MCF 10A (cell line): Measurements from ENCODE around the gene TECR. TPM values are rescaled to one million over a fixed set of nuclear protein-coding genes. Genes with fewer than 3 reads are reported as not detected.

Experiments used
- BruUV-seq: library from RNA; stranded (reverse); fragments of 400-500 nt; replicated peaks from 2 replicates; lab custom pipeline; 2021; lab: Mats Ljungman, UMichigan
- CTCF ChIA-PET: fragments of 300-600 bp; sonication (Branson Sonifier 250); formaldehyde crosslinking; extraction: SDS; loops from one replicate; lab custom pipeline; 2021; ENCODE audit warnings: antibody characterized with exemption, inconsistent platforms; lab: Yijun Ruan, JAX
- POLR2A ChIA-PET: fragments of 300-600, 350-650 bp; sonication (Branson Sonifier 250); formaldehyde crosslinking; extraction: SDS; loops from one replicate; lab custom pipeline; 2020; ENCODE audit warnings: antibody characterized with exemption, inconsistent platforms; lab: Yijun Ruan, JAX
- DNase-seq: peaks from one replicate; pipeline ENCODE4 v3.0.0-alpha.2; 2018; ENCODE audit not compliant: unreplicated experiment
- H3K27ac Mint-ChIP-seq: one replicate; pipeline ENCODE4 v1.8.0; 2022; ENCODE audit warnings: mild to moderate bottlenecking, low read depth, mixed read lengths; ENCODE audit not compliant: unreplicated experiment
- H3K27me3 Mint-ChIP-seq: one replicate; pipeline ENCODE4 v1.8.0; 2022; ENCODE audit warnings: mixed read lengths; ENCODE audit not compliant: insufficient read depth, unreplicated experiment
- H3K36me3 Mint-ChIP-seq: one replicate; pipeline ENCODE4 v1.8.0; 2022; ENCODE audit warnings: mild to moderate bottlenecking, moderate library complexity, mixed read lengths; ENCODE audit not compliant: insufficient read depth, unreplicated experiment
- H3K4me1 Mint-ChIP-seq: one replicate; pipeline ENCODE4 v1.8.0; 2022; ENCODE audit warnings: mixed read lengths; ENCODE audit not compliant: insufficient read depth, unreplicated experiment
- H3K4me3 Mint-ChIP-seq: one replicate; pipeline ENCODE4 v1.8.0; 2022; ENCODE audit warnings: mild to moderate bottlenecking, moderate library complexity, mixed read lengths; ENCODE audit not compliant: unreplicated experiment
- H3K9me3 Mint-ChIP-seq: one replicate; pipeline ENCODE4 v1.8.0; 2022; ENCODE audit warnings: mixed read lengths; ENCODE audit not compliant: unreplicated experiment
- intact Hi-C: fragments of 100-400 bp; cut with micrococcal nuclease; formaldehyde crosslinking; loops from 2 replicates; pipeline ENCODE4 v1.14.1; 2022
- total RNA-seq: library from RNA; stranded (reverse); gene quantifications from 2 replicates; pipeline ENCODE4 v1.2.3, GENCODE V29; 2022
- TF ChIP-seq, protein P1 (sequence below): fragments of 200-600 bp; IDR thresholded peaks from one replicate; pipeline ENCODE4 v1.8.0; 2022; ENCODE audit warnings: antibody characterized with exemption, mild to moderate bottlenecking; ENCODE audit not compliant: unreplicated experiment

Gene TECR
- total RNA-seq, 1 experiment from 2014 or later = 106 TPM

DNA sequence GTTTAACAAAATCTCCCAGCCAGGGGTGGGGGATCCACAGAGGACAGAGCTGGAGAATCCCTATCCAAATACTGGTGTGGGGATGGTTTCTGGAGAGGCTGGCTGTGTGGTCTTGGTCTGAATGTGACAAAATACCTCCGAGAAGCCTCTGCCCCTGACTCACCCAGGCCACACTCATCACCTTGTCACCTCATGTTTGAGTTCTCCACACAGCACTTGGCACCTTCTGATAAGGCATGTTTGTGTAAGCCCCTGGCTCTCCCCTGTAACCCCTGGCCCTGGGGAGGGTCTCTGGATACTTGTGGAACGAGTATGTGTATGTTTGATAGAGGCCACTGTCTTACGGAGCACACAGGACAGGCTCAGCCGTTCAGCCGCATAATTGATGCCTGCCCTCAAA is 14.7 kb downstream of the TECR start:
- H3K4me3 Mint-ChIP-seq = no peak overlapping the region
- ChIA-PET POLR2A (interaction anchor here (1.2 to 2.5 kb wide), 5 partner anchors 10 to 49 kb away, joined by 3 to 10 read pairs (median 8); partner anchors contain the start of genes DNAJB1 and GIPC1), CTCF (interaction anchor here (0.6 to 1.0 kb wide), 3 partner anchors 12 to 1398 kb away, joined by 3 to 4 read pairs (median 3); no protein-coding TSS in a partner anchor)
- TF ChIP-seq, protein P1, sequence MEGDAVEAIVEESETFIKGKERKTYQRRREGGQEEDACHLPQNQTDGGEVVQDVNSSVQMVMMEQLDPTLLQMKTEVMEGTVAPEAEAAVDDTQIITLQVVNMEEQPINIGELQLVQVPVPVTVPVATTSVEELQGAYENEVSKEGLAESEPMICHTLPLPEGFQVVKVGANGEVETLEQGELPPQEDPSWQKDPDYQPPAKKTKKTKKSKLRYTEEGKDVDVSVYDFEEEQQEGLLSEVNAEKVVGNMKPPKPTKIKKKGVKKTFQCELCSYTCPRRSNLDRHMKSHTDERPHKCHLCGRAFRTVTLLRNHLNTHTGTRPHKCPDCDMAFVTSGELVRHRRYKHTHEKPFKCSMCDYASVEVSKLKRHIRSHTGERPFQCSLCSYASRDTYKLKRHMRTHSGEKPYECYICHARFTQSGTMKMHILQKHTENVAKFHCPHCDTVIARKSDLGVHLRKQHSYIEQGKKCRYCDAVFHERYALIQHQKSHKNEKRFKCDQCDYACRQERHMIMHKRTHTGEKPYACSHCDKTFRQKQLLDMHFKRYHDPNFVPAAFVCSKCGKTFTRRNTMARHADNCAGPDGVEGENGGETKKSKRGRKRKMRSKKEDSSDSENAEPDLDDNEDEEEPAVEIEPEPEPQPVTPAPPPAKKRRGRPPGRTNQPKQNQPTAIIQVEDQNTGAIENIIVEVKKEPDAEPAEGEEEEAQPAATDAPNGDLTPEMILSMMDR = no peak
- no TSS peak for BruUV-seq
- peaks cover 11% of the 10 kb centered on the region for H3K4me1 Mint-ChIP-seq
- peak overlapping the region; percentile 7 for H3K27ac Mint-ChIP-seq
- H3K9me3 Mint-ChIP-seq = no peaks in the 10 kb centered on the region
- intact Hi-C loops = no loop called here
- H3K27me3 Mint-ChIP-seq = no peaks in the 10 kb centered on the region
- H3K36me3 Mint-ChIP-seq = peaks cover 28% of the 10 kb centered on the region
- DNase-seq = no peak

DNA sequence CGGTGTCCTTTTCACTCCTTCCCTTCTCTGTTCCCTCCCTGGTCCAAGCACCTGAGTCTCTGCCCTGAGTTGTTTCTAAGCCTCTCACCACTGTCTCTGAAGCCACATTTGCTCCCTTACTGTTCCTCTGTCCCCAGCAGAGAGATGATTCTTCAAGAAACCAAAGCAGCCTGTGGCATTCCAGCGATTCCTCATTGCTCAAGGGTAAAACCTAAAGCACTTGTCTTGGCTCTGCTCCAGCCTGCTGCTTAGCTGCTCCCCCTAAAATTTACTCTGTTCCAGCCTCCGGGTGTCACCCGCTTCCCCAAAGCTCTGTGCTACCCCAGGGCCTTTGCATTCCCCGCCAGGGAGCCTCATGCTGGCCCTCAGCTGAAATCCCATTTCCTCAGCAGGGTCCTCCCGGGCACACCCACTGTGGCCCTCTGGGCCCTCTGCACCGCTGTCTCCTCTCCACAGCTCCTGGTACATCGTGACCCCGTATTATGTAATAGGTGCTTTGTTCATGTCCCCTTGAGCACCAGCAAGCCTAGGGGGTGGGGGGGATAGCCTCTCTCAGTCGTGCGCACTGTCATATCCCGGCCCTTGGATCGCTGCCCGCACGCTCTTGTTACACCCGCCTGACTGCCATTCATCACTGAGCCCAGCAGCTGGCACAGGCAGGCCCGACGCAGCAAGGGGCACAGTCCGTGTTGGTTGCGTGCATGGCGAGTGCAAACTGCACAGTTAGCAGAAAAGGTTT is 15.8 kb downstream of the TECR start:
- peaks cover 17% of the 10 kb centered on the region for H3K4me1 Mint-ChIP-seq
- H3K36me3 Mint-ChIP-seq = peaks cover 30% of the 10 kb centered on the region
- TF ChIP-seq, protein P1 = no peak
- peak; percentile 93 for DNase-seq
- peak overlapping the region; percentile 7 for H3K27ac Mint-ChIP-seq
- H3K4me3 Mint-ChIP-seq = peak overlapping the region; percentile 59
- BruUV-seq = no TSS peak
- ChIA-PET POLR2A (interaction anchor here (0.6 to 2.5 kb wide), 10 partner anchors 9 to 50 kb away, joined by 3 to 11 read pairs (median 6); partner anchors contain the start of gene DNAJB1), CTCF (interaction anchor here (0.6 to 1.0 kb wide), 4 partner anchors 11 to 342 kb away, joined by 3 to 4 read pairs (median 3); no protein-coding TSS in a partner anchor)
- H3K27me3 Mint-ChIP-seq = no peaks in the 10 kb centered on the region
- intact Hi-C loops = no loop called here
- no peaks in the 10 kb centered on the region for H3K9me3 Mint-ChIP-seq

DNA sequence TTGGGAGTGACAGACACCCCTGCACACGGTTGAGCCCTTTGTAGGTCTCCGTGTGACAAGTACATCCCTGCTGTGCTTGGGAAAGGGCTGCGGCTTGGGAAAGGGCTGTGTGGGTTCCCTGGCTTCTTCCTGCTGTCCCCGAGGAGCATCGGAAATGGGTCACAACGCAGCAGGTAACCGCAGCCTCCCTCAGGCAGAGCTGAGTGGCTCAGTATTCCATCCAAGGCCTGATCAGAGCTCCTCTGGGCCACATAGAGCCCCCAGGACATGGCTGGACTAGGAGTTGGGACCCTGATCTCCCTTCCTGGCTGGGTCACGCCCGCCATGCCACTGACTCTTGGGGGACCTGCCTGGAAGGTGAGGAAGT is 16.3 kb downstream of the TECR start:
- H3K27me3 Mint-ChIP-seq = no peaks in the 10 kb centered on the region
- intact Hi-C loops = no loop called here
- H3K36me3 Mint-ChIP-seq = peaks cover 33% of the 10 kb centered on the region
- ChIA-PET CTCF (interaction anchor here (0.6 to 0.7 kb wide), 2 partner anchors 309 to 342 kb away, joined by 3 read pairs; no protein-coding TSS in a partner anchor), POLR2A (interaction anchor here (0.6 to 2.0 kb wide), 7 partner anchors 8 to 48 kb away, joined by 3 to 11 read pairs (median 8); no protein-coding TSS in a partner anchor)
- no peak for DNase-seq
- TF ChIP-seq, protein P1 = no peak
- H3K9me3 Mint-ChIP-seq = no peaks in the 10 kb centered on the region
- H3K4me1 Mint-ChIP-seq = peaks cover 23% of the 10 kb centered on the region
- H3K4me3 Mint-ChIP-seq = peak overlapping the region; percentile 59
- peak overlapping the region; percentile 7 for H3K27ac Mint-ChIP-seq
- BruUV-seq = no TSS peak

DNA sequence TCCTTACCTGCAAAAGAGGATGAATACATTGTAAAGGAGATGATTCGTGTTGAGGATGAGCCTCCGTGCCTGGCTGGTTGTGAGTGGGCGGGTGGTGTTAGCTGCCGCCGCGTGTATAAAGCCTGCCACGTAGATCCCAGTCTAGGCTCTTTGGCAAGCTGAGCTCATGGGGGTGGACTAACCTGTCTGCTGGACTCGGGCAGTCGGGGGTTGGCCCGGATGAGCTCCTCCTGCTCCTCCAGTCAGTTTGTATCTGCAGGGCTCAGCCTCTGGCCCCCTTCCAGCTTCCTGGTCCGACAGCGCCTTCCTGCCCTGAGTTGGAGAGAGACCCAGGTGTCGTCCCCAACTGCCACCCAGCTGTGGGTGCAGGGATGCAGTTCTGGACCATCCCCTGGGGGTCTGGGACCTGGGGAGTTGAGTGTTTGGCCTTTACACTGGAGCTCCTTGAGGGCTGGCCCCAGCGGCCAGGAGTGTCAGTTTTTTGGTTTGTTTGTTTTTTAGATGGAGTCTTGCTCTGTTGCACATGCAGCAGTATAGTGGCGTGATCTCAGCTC is 20.9 kb downstream of the TECR start:
- Mint-ChIP-seq H3K4me1 (peaks cover 35% of the 10 kb centered on the region), H3K36me3 (peaks cover 27% of the 10 kb centered on the region), H3K4me3 (no peak overlapping the region), H3K27ac (peak overlapping the region; percentile 80), H3K27me3 (no peaks in the 10 kb centered on the region), H3K9me3 (no peaks in the 10 kb centered on the region)
- ChIA-PET POLR2A (interaction anchor here (1.0 to 2.5 kb wide), 9 partner anchors 12 to 44 kb away, joined by 3 to 24 read pairs (median 4); partner anchors contain the start of genes DNAJB1 and TECR), CTCF (interaction anchor here (0.5 to 2.2 kb wide), 9 partner anchors 15 to 415 kb away, joined by 3 to 12 read pairs (median 3); no protein-coding TSS in a partner anchor)
- intact Hi-C loops = loop anchor here (2.0 kb wide), 1 partner anchor 33 kb away; no protein-coding TSS in a partner anchor
- TF ChIP-seq, protein P1 = no peak
- BruUV-seq = no TSS peak
- DNase-seq = peak; percentile 74
